HL-60 (cell line): ENCODE data around the gene COL23A1.

Experiments used
- CTCF ChIP-seq: IDR thresholded peaks from one replicate; pipeline ENCODE4 v1.5.1; 2011; ENCODE audit warnings: low read length, control low read depth, inconsistent platforms; ENCODE audit not compliant: insufficient read depth
- POLR2AphosphoS5 ChIP-seq: IDR thresholded peaks from 2 replicates; pipeline ENCODE4 v1.6.1; 2012; ENCODE audit warnings: low read depth
- SPI1 ChIP-seq: IDR thresholded peaks from 2 replicates; pipeline ENCODE4 v1.6.1; 2012; ENCODE audit warnings: low read depth, mild to moderate bottlenecking, borderline replicate concordance

- TF ChIP-seq POLR2AphosphoS5 (0 out of 2 replicates have a peak, but pooled peaks have one; percentile 31), CTCF (no peak), SPI1 (no peak)
Measured at GRCh38 chr5:178422400-178422775, 167.8 kb downstream of the COL23A1 start.
